GM12878 (cell line): ENCODE data around the gene ITGAV. TPM values are rescaled to one million over a fixed set of nuclear protein-coding genes. Genes with fewer than 3 reads are reported as not detected.

Experiments
- ATAC-seq: fragments of 200-7000 bp; cut with Tn5 transposase; 3 replicates; pipeline ENCODE4 v1.9.1; 2020; ENCODE audit warnings: mild to moderate bottlenecking, moderate library complexity
- BruUV-seq: library from RNA; stranded (reverse); fragments of 400-500 nt; replicated peaks from 2 replicates; lab custom pipeline; 2021; lab: Mats Ljungman, UMichigan
- CTCF ChIA-PET: fragments of 300-600 bp; sonication (Branson Sonifier 250); formaldehyde crosslinking; extraction: SDS; loops from one replicate; lab custom pipeline; 2021; ENCODE audit warnings: inconsistent platforms; lab: Yijun Ruan, JAX
- POLR2A ChIA-PET: fragments of 350-600 bp; formaldehyde crosslinking; extraction: SDS; loops from one replicate; lab custom pipeline; 2021; ENCODE audit warnings: inconsistent platforms; lab: Charles Lee
- RAD21 ChIA-PET: fragments of 300-600 bp; sonication (Branson Sonifier 250); formaldehyde crosslinking; loops from one replicate; lab custom pipeline; 2023; ENCODE audit warnings: antibody characterized with exemption; ENCODE audit not compliant: unreplicated experiment; lab: Charles Lee
- SMC1A ChIA-PET: fragments of 300-600 bp; sonication (Branson Sonifier 250); formaldehyde crosslinking; loops from one replicate; lab custom pipeline; 2023; ENCODE audit not compliant: unreplicated experiment, uncharacterized antibody; lab: Charles Lee
- DNase-seq: peaks from one replicate; pipeline ENCODE4 v3.0.0-alpha.2; 2011; ENCODE audit warnings: low read depth, low spot score
- FAIRE-seq: peaks from 3 replicates; lab custom pipeline; 2011; peaks lifted over from hg19 to GRCh38; lab: Jason Lieb, UNC
- H2AFZ ChIP-seq: 2 replicates; pipeline ENCODE4 v1.6.0; 2011; ENCODE audit warnings: low read depth, low read length, control low read depth; ENCODE audit not compliant: control insufficient read depth
- H3K27ac ChIP-seq: 2 replicates; pipeline ENCODE4 v1.5.1; 2011; ENCODE audit warnings: control low read depth; ENCODE audit not compliant: control insufficient read depth, insufficient read depth
- H3K27me3 ChIP-seq, 2 experiments: replicated peaks in 1 of 2; 2 replicates each; pipeline versions ENCODE4 v1.6.0 to v1.6.1; 2011; ENCODE audit warnings: low read length in 1 of 2; ENCODE audit not compliant: control insufficient read depth in 2 of 2, insufficient read depth in 2 of 2
- H3K36me3 ChIP-seq, 2 experiments: 2 replicates each; pipeline ENCODE4 v1.5.1; 2011; ENCODE audit warnings: low read length in 1 of 2; ENCODE audit not compliant: control insufficient read depth in 2 of 2, insufficient read depth in 2 of 2
- H3K4me1 ChIP-seq: 2 replicates; pipeline ENCODE4 v1.6.1; 2011; ENCODE audit warnings: mild to moderate bottlenecking, low read length, moderate library complexity, mixed read lengths; ENCODE audit not compliant: control insufficient read depth, insufficient read depth
- H3K4me2 ChIP-seq: 2 replicates; pipeline ENCODE4 v1.6.0; 2011; ENCODE audit warnings: control low read depth; ENCODE audit not compliant: control insufficient read depth, insufficient read depth
- H3K4me3 ChIP-seq: fragments of 200-600 bp; sonication (generic); 2 replicates; pipeline ENCODE4 v1.5.1; 2016
- H3K79me2 ChIP-seq: 2 replicates; pipeline ENCODE4 v1.6.0; 2011; ENCODE audit warnings: low read length; ENCODE audit not compliant: control insufficient read depth, insufficient read depth
- H3K9ac ChIP-seq: 2 replicates; pipeline ENCODE4 v1.8.0; 2011; ENCODE audit warnings: low read length, control low read depth, mixed read lengths; ENCODE audit not compliant: control insufficient read depth, insufficient read depth
- H3K9me3 ChIP-seq: replicated peaks from 3 replicates; pipeline ENCODE4 v1.5.1; 2011; ENCODE audit warnings: mild to moderate bottlenecking, low read length; ENCODE audit not compliant: control insufficient read depth, insufficient read depth
- H4K20me1 ChIP-seq: 2 replicates; pipeline ENCODE4 v1.6.0; 2011; ENCODE audit not compliant: control insufficient read depth, insufficient read depth
- CBX3 ChIP-seq: fragments of 200-600 bp; sonication (generic); IDR thresholded peaks from 2 replicates; pipeline ENCODE4 v1.6.1; 2016; ENCODE audit warnings: low read depth, borderline replicate concordance
- CHD2 ChIP-seq: IDR thresholded peaks from 2 replicates; pipeline ENCODE4 v1.6.1; 2011; ENCODE audit warnings: low read depth, low read length, improper control_type of control experiment, borderline replicate concordance
- HDAC6 ChIP-seq: fragments of 200-600 bp; sonication (generic); IDR thresholded peaks from one replicate; pipeline ENCODE4 v1.8.0; 2017; ENCODE audit warnings: antibody characterized with exemption; ENCODE audit not compliant: unreplicated experiment
- PML ChIP-seq: IDR thresholded peaks from 2 replicates; pipeline ENCODE4 v1.6.1; 2012; ENCODE audit warnings: low read length, inconsistent platforms
- WGBS: methylation state at CpG from one replicate; pipeline ENCODE4 v1.1.6; 2016; ENCODE audit warnings: low lambda C conversion rate; ENCODE audit not compliant: insufficient replicate concordance, insufficient coverage; ENCODE audit errors: missing lambda C conversion rate; 5-methylcytosine and 5-hydroxymethylcytosine counted together
- in situ Hi-C: fragments of 300-500 bp; cut with MboI; formaldehyde crosslinking; loops from 9 replicates; pipeline ENCODE4 v1.14.3; 2018; ENCODE audit warnings: mixed read lengths
- intact Hi-C: fragments of 100-400 bp; cut with micrococcal nuclease; formaldehyde crosslinking; loops from one replicate; pipeline ENCODE4 v1.14.2; 2022; ENCODE audit not compliant: unreplicated experiment
- polyA plus RNA-seq, 11 experiments: library from polyadenylated mRNA; depleted of rRNA in 4 of 11; unstranded in 6 of 11; stranded (reverse) in 5 of 11; fragments of >200 nt; fragmentation: Nextera tagmentation in 4 of 11; fragmentation: Illumina TruSeq in 1 of 11; extraction: Ambion mirVana in 4 of 11; extraction: Trizol in 1 of 11; gene quantifications; 1 replicate in 1 of 11; 2 replicates in 10 of 11; pipeline versions ENCODE4 v1.2.1 to v1.2.3, GENCODE V29; 2011 to 2016; ENCODE audit warnings: inconsistent platforms in 2 of 11, missing spikeins in 2 of 11, low read depth in 1 of 11
- total RNA-seq, 4 experiments: library from RNA; depleted of rRNA in 3 of 4; stranded (reverse); fragments of >200 nt in 3 of 4; fragmentation: Illumina TruSeq in 1 of 4; extraction: Trizol in 1 of 4; gene quantifications; 2 replicates each; pipeline versions ENCODE4 v1.2.1 to v1.2.3, GENCODE V29; 2013 to 2021
- TF ChIP-seq, protein P1 (sequence below): IDR thresholded peaks from 2 replicates; pipeline ENCODE4 v1.6.1; 2012; ENCODE audit warnings: low read length, inconsistent platforms

ITGAV gene
- total and polyA plus RNA-seq, 10 of the 15 experiments (the other 5 are each of a cell fraction or from before 2014, with no cell fraction given) = 2.1 to 10.8 (median 6.1) TPM

DNA sequence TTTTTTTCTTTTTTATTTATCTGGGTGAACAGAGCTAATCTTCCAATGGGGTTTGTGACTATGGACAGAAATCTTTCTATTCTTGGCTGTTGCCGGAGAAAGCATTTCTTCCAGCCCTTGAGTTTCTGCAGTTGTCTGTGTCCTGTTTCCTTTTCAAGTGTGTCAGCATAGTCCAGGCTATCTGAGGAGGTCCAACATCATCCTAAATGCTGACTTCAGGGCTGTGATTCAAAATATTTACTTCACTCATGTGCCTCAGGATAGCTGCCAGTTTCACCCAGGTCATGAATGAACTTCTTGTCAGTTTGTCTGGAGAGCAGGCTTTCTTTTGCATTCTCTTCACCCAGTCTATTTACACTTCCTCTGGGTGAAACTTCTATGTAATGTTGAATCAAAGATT is 27.9 kb downstream of the ITGAV start (continued):
- TF ChIP-seq, protein P1, sequence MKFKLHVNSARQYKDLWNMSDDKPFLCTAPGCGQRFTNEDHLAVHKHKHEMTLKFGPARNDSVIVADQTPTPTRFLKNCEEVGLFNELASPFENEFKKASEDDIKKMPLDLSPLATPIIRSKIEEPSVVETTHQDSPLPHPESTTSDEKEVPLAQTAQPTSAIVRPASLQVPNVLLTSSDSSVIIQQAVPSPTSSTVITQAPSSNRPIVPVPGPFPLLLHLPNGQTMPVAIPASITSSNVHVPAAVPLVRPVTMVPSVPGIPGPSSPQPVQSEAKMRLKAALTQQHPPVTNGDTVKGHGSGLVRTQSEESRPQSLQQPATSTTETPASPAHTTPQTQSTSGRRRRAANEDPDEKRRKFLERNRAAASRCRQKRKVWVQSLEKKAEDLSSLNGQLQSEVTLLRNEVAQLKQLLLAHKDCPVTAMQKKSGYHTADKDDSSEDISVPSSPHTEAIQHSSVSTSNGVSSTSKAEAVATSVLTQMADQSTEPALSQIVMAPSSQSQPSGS = no peak

DNA sequence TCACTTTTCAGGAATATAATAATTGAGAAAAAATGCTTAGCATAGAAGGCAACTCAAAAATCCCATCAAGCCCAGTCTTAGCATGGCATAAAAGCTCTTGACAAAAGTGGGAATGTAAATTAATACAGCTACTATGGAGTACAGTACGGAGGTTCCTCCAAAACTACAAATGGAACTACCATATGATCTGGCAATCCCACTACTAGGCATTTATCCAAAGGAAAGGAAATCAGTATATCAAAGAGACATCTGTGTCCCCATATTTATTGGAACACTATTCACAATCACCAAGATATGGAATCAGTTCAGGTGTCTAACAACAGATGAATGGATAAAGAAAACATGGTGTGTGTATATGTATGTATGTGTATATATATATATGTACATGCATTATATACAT is 28.8 kb downstream of the ITGAV start:
- DNase-seq = no peak
- intact Hi-C loops = no loop called here
- no peak for ATAC-seq
- no peak overlapping the region for H3K4me2 ChIP-seq
- no peaks in the 10 kb centered on the region for H3K9me3 ChIP-seq
- TF ChIP-seq CHD2 = no peak
- TF ChIP-seq PML = no peak
- no peak for TF ChIP-seq CBX3
- no peak for TF ChIP-seq HDAC6
- TF ChIP-seq, all 136 proteins: peak for 0
- Histone ChIP-seq H3K27ac (no peak overlapping the region), H3K27me3 (no peaks in the 10 kb centered on the region), H3K4me1 (no peaks in the 10 kb centered on the region), H3K79me2 (no peaks in the 10 kb centered on the region), H3K9ac (no peak overlapping the region), H3K4me3 (no peak overlapping the region), H2AFZ (no peak overlapping the region), H4K20me1 (no peaks in the 10 kb centered on the region), H3K36me3 (no peaks in the 10 kb centered on the region; a peak in 1 of 4 replicates)
- RAD21 ChIA-PET = no interaction called here
- in situ Hi-C loops = no loop called here
- POLR2A ChIA-PET = interaction anchor here (1.0 kb wide), 1 partner anchor 29 kb away, joined by 3 read pairs; the partner anchor contains the start of gene ITGAV
- BruUV-seq = no TSS peak
- CTCF ChIA-PET = interaction anchor here (1.0 kb wide), 1 partner anchor 24 kb away, joined by 4 read pairs; no protein-coding TSS in a partner anchor
- 100% methylated on average over 1 of the region's 1 CpG for WGBS
- peak; percentile 13 for FAIRE-seq
- SMC1A ChIA-PET = interaction anchor here (0.9 kb wide), 1 partner anchor 167 kb away, joined by 3 read pairs; no protein-coding TSS in a partner anchor
